Measurements from ENCODE around the gene PTGES.

PTGES gene

GRCh38 chr9:129731477-129732085 is 21.3 kb downstream of the PTGES start:
- WGBS (ENCODE audit: insufficient coverage, insufficient read length): no CpG with 5 or more reads among the region's 6 CpGs
- H3K27ac ChIP-seq (ENCODE audit: low read length): no peak overlapping the region
- no peak for DNase-seq (ENCODE audit: low read depth, low spot score)
- no peaks in the 10 kb centered on the region for H3K27me3 ChIP-seq (ENCODE audit: control insufficient read depth, insufficient read depth, low read length)
- H3K4me1 ChIP-seq (ENCODE audit: control insufficient read depth, insufficient read depth, low read length): no peaks in the 10 kb centered on the region; the same call in 1 of the 2 replicates
- no peak overlapping the region for H3K4me3 ChIP-seq (ENCODE audit: low read length)
- no peaks in the 10 kb centered on the region for H3K9me3 ChIP-seq (ENCODE audit: control insufficient read depth, insufficient read depth, low read length)
- H3K36me3 ChIP-seq (ENCODE audit: control insufficient read depth, insufficient read depth, low read length): no peaks in the 10 kb centered on the region; the same call in 1 of the 2 replicates

- H3K4me3 ChIP-seq (ENCODE audit: low read length): no peak overlapping the region
- H3K9me3 ChIP-seq (ENCODE audit: control insufficient read depth, insufficient read depth, low read length): no peaks in the 10 kb centered on the region
- H3K27ac ChIP-seq (ENCODE audit: low read length): no peak overlapping the region
- no peaks in the 10 kb centered on the region; the same call in 1 of the 2 replicates for H3K36me3 ChIP-seq (ENCODE audit: control insufficient read depth, insufficient read depth, low read length)
- no peaks in the 10 kb centered on the region for H3K27me3 ChIP-seq (ENCODE audit: control insufficient read depth, insufficient read depth, low read length)
- WGBS (ENCODE audit: insufficient coverage, insufficient read length): no CpG with 5 or more reads among the region's 7 CpGs
- no peaks in the 10 kb centered on the region for H3K4me1 ChIP-seq (ENCODE audit: control insufficient read depth, insufficient read depth, low read length)
- no peak for DNase-seq (ENCODE audit: low read depth, low spot score)
These were observed 24.1 kb downstream of the PTGES start for GRCh38 chr9:129728744-129729143.

- WGBS (ENCODE audit: insufficient coverage, insufficient read length): no CpG with 5 or more reads among the region's 23 CpGs
- Histone ChIP-seq H3K4me1 (ENCODE audit: control insufficient read depth, insufficient read depth, low read length) (no peaks in the 10 kb centered on the region), H3K4me3 (ENCODE audit: low read length) (no peak overlapping the region), H3K27ac (ENCODE audit: low read length) (no peak overlapping the region), H3K9me3 (ENCODE audit: control insufficient read depth, insufficient read depth, low read length) (no peaks in the 10 kb centered on the region), H3K36me3 (ENCODE audit: control insufficient read depth, insufficient read depth, low read length) (no peaks in the 10 kb centered on the region; the same call in 1 of the 2 replicates), H3K27me3 (ENCODE audit: control insufficient read depth, insufficient read depth, low read length) (no peaks in the 10 kb centered on the region)
- peak; percentile 71 for DNase-seq (ENCODE audit: low read depth, low spot score)
These were observed 26.3 kb downstream of the PTGES start for GRCh38 chr9:129726322-129727160.

- H3K27ac ChIP-seq (ENCODE audit: low read length): no peak overlapping the region
- no CpG with 5 or more reads among the region's 10 CpGs for WGBS (ENCODE audit: insufficient coverage, insufficient read length)
These were observed 27.0 kb downstream of the PTGES start for GRCh38 chr9:129725795-129726251.

GRCh38 chr9:129724456-129725190 is 28.2 kb downstream of the PTGES start:
- Histone ChIP-seq H3K9me3 (ENCODE audit: control insufficient read depth, insufficient read depth, low read length) (no peaks in the 10 kb centered on the region), H3K4me1 (ENCODE audit: control insufficient read depth, insufficient read depth, low read length) (no peaks in the 10 kb centered on the region), H3K36me3 (ENCODE audit: control insufficient read depth, insufficient read depth, low read length) (no peaks in the 10 kb centered on the region; the same call in 1 of the 2 replicates), H3K27ac (ENCODE audit: low read length) (no peak overlapping the region), H3K27me3 (ENCODE audit: control insufficient read depth, insufficient read depth, low read length) (no peaks in the 10 kb centered on the region), H3K4me3 (ENCODE audit: low read length) (no peak overlapping the region)
- WGBS (ENCODE audit: insufficient coverage, insufficient read length): no CpG with 5 or more reads among the region's 16 CpGs
- no peak for DNase-seq (ENCODE audit: low read depth, low spot score)

More at GRCh38 chr9:129725795-129726251, 27.0 kb downstream of the PTGES start:
- Histone ChIP-seq H3K9me3 (ENCODE audit: control insufficient read depth, insufficient read depth, low read length) (no peaks in the 10 kb centered on the region), H3K4me3 (ENCODE audit: low read length) (no peak overlapping the region), H3K4me1 (ENCODE audit: control insufficient read depth, insufficient read depth, low read length) (no peaks in the 10 kb centered on the region), H3K27me3 (ENCODE audit: control insufficient read depth, insufficient read depth, low read length) (no peaks in the 10 kb centered on the region), H3K36me3 (ENCODE audit: control insufficient read depth, insufficient read depth, low read length) (no peaks in the 10 kb centered on the region; the same call in 1 of the 2 replicates)
- DNase-seq (ENCODE audit: low read depth, low spot score): no peak

- Histone ChIP-seq H3K9me3 (ENCODE audit: control insufficient read depth, insufficient read depth, low read length) (no peaks in the 10 kb centered on the region), H3K27ac (ENCODE audit: low read length) (no peak overlapping the region), H3K4me1 (ENCODE audit: control insufficient read depth, insufficient read depth, low read length) (peaks cover 2% of the 10 kb centered on the region; the same call in 1 of the 2 replicates), H3K4me3 (ENCODE audit: low read length) (no peak overlapping the region), H3K36me3 (ENCODE audit: control insufficient read depth, insufficient read depth, low read length) (no peaks in the 10 kb centered on the region), H3K27me3 (ENCODE audit: control insufficient read depth, insufficient read depth, low read length) (no peaks in the 10 kb centered on the region)
- WGBS (ENCODE audit: insufficient coverage, insufficient read length): no CpG with 5 or more reads among the region's 5 CpGs
- DNase-seq (ENCODE audit: low read depth, low spot score): no peak
These were observed 29.9 kb downstream of the PTGES start for GRCh38 chr9:129722913-129723312.

- H3K27me3 ChIP-seq (ENCODE audit: control insufficient read depth, insufficient read depth, low read length): no peaks in the 10 kb centered on the region
- no peak overlapping the region for H3K27ac ChIP-seq (ENCODE audit: low read length)
- no CpG with 5 or more reads among the region's 25 CpGs for WGBS (ENCODE audit: insufficient coverage, insufficient read length)
- H3K9me3 ChIP-seq (ENCODE audit: control insufficient read depth, insufficient read depth, low read length): no peaks in the 10 kb centered on the region
- H3K4me1 ChIP-seq (ENCODE audit: control insufficient read depth, insufficient read depth, low read length): peaks cover 2% of the 10 kb centered on the region; the same call in 1 of the 2 replicates
- no peaks in the 10 kb centered on the region for H3K36me3 ChIP-seq (ENCODE audit: control insufficient read depth, insufficient read depth, low read length)
- DNase-seq (ENCODE audit: low read depth, low spot score): no peak
- H3K4me3 ChIP-seq (ENCODE audit: low read length): no peak overlapping the region
These were observed 31.8 kb downstream of the PTGES start for GRCh38 chr9:129720865-129721545.

- no peak overlapping the region for H3K27ac ChIP-seq (ENCODE audit: low read length)
- no peaks in the 10 kb centered on the region for H3K36me3 ChIP-seq (ENCODE audit: control insufficient read depth, insufficient read depth, low read length)
- H3K4me3 ChIP-seq (ENCODE audit: low read length): no peak overlapping the region
- H3K9me3 ChIP-seq (ENCODE audit: control insufficient read depth, insufficient read depth, low read length): no peaks in the 10 kb centered on the region
- no CpG with 5 or more reads among the region's 31 CpGs for WGBS (ENCODE audit: insufficient coverage, insufficient read length)
- DNase-seq (ENCODE audit: low read depth, low spot score): no peak
- no peaks in the 10 kb centered on the region for H3K27me3 ChIP-seq (ENCODE audit: control insufficient read depth, insufficient read depth, low read length)
- H3K4me1 ChIP-seq (ENCODE audit: control insufficient read depth, insufficient read depth, low read length): peaks cover 2% of the 10 kb centered on the region; the same call in 1 of the 2 replicates
These were observed 32.5 kb downstream of the PTGES start for GRCh38 chr9:129720181-129720864.

GRCh38 chr9:129719135-129719534 is 33.7 kb downstream of the PTGES start:
- no peak overlapping the region for H3K27ac ChIP-seq (ENCODE audit: low read length)
- no peak for DNase-seq (ENCODE audit: low read depth, low spot score)
- H3K27me3 ChIP-seq (ENCODE audit: control insufficient read depth, insufficient read depth, low read length): no peaks in the 10 kb centered on the region
- H3K9me3 ChIP-seq (ENCODE audit: control insufficient read depth, insufficient read depth, low read length): no peaks in the 10 kb centered on the region
- no peaks in the 10 kb centered on the region for H3K36me3 ChIP-seq (ENCODE audit: control insufficient read depth, insufficient read depth, low read length)
- H3K4me1 ChIP-seq (ENCODE audit: control insufficient read depth, insufficient read depth, low read length): peaks cover 2% of the 10 kb centered on the region; the same call in 1 of the 2 replicates
- WGBS (ENCODE audit: insufficient coverage, insufficient read length): no CpG with 5 or more reads among the region's 38 CpGs
- H3K4me3 ChIP-seq (ENCODE audit: low read length): no peak overlapping the region
